PC-9 (cell line): ENCODE results near the gene YPEL1. TPM values are rescaled to one million over a fixed set of nuclear protein-coding genes. Genes with fewer than 3 reads are reported as not detected.

Source experiments
- BruUV-seq: library from RNA; stranded (reverse); fragments of 400-500 nt; replicated peaks from 2 replicates; lab custom pipeline; 2021; lab: Mats Ljungman, UMichigan
- CTCF ChIA-PET: fragments of 300-600 bp; sonication (Branson Sonifier 250); formaldehyde crosslinking; loops from one replicate; lab custom pipeline; 2022; ENCODE audit warnings: antibody characterized with exemption; lab: Charles Lee
- POLR2A ChIA-PET: fragments of 300-600 bp; sonication (Branson Sonifier 250); formaldehyde crosslinking; loops from one replicate; lab custom pipeline; 2022; ENCODE audit warnings: antibody characterized with exemption; ENCODE audit not compliant: unreplicated experiment; lab: Charles Lee
- DNase-seq, 2 experiments: peaks; one replicate each; pipeline versions ENCODE4 v3.0.0 to v3.0.0-alpha.2; 2015 to 2022; ENCODE audit warnings: mixed read lengths in 1 of 2
- H2AFZ ChIP-seq: fragments of 200-600 bp; sonication (generic); 2 replicates; pipeline ENCODE4 v1.8.1; 2017; ENCODE audit warnings: antibody characterized with exemption
- H3F3A ChIP-seq: fragments of 200-600 bp; sonication (generic); 2 replicates; pipeline ENCODE4 v1.8.1; 2017; ENCODE audit warnings: antibody characterized with exemption, mild to moderate bottlenecking, low read depth; ENCODE audit not compliant: insufficient read depth
- H3K27ac ChIP-seq: fragments of 200-600 bp; sonication (generic); 2 replicates; pipeline ENCODE4 v1.6.1; 2016; ENCODE audit warnings: mixed run types
- H3K27me3 ChIP-seq: fragments of 200-600 bp; sonication (generic); 2 replicates; pipeline ENCODE4 v1.6.1; 2016; ENCODE audit warnings: low read depth, mixed run types; ENCODE audit not compliant: insufficient read depth
- H3K36me3 ChIP-seq: fragments of 200-600 bp; sonication (generic); 2 replicates; pipeline ENCODE4 v1.6.1; 2016; ENCODE audit warnings: low read depth, mixed run types
- H3K4me1 ChIP-seq: fragments of 200-600 bp; sonication (generic); replicated peaks from 2 replicates; pipeline ENCODE4 v1.6.1; 2016; ENCODE audit warnings: mixed run types; ENCODE audit not compliant: insufficient read depth
- H3K4me2 ChIP-seq: fragments of 200-600 bp; sonication (generic); 2 replicates; pipeline ENCODE4 v1.6.1; 2017; ENCODE audit warnings: mixed run types
- H3K4me3 ChIP-seq: fragments of 200-600 bp; sonication (generic); 2 replicates; pipeline ENCODE4 v1.6.1; 2016; ENCODE audit warnings: mixed run types
- H3K79me2 ChIP-seq: fragments of 200-600 bp; sonication (generic); 2 replicates; pipeline ENCODE4 v1.6.1; 2017; ENCODE audit warnings: low read depth, mixed run types
- H3K9me2 ChIP-seq: fragments of 200-600 bp; sonication (generic); 2 replicates; pipeline ENCODE4 v1.8.1; 2017; ENCODE audit warnings: mild to moderate bottlenecking; ENCODE audit not compliant: insufficient read depth
- H3K9me3 ChIP-seq: fragments of 200-600 bp; sonication (generic); 2 replicates; pipeline ENCODE4 v1.8.1; 2016; ENCODE audit warnings: low read depth; ENCODE audit not compliant: insufficient read depth
- H4K20me1 ChIP-seq: fragments of 200-600 bp; sonication (generic); 2 replicates; pipeline ENCODE4 v1.8.1; 2017; ENCODE audit not compliant: insufficient read depth
- CTCF ChIP-seq: fragments of 200-600 bp; sonication (generic); conservative IDR thresholded peaks from 2 replicates; pipeline ENCODE4 v1.6.1; 2017; ENCODE audit warnings: mixed run types, antibody characterized with exemption, mild to moderate bottlenecking, moderate library complexity
- EZH2 ChIP-seq: fragments of 200-600 bp; sonication (generic); IDR thresholded peaks from 2 replicates; pipeline ENCODE4 v1.8.0; 2017; ENCODE audit warnings: antibody characterized with exemption, low read depth
- intact Hi-C: fragments of 100-400 bp; cut with micrococcal nuclease; formaldehyde crosslinking; loops from one replicate; pipeline ENCODE4 v1.10.0; 2022; ENCODE audit not compliant: unreplicated experiment
- total RNA-seq: library from RNA; stranded (reverse); gene quantifications from 2 replicates; pipeline ENCODE4 v1.2.3, GENCODE V29; 2021

YPEL1 gene
- total RNA-seq, 1 experiment from 2014 or later, result 5.2 TPM

GRCh38 chr22:21714786-21715185 lies 20.8 kb downstream of the YPEL1 start:
- POLR2A ChIA-PET, result no interaction called here
- DNase-seq, result peak in 1 of 2 experiments; percentile 53

GRCh38 chr22:21714059-21714770 lies 21.4 kb downstream of the YPEL1 start:
- Histone ChIP-seq H3K79me2 (no peaks in the 10 kb centered on the region), H3K9me2 (no peaks in the 10 kb centered on the region), H3K9me3 (no peaks in the 10 kb centered on the region), H3K27ac (no peak overlapping the region), H4K20me1 (no peaks in the 10 kb centered on the region), H3K4me3 (no peak overlapping the region), H3K4me2 (no peak overlapping the region), H3K27me3 (no peaks in the 10 kb centered on the region), H3K4me1 (no peaks in the 10 kb centered on the region), H3F3A (peaks cover 3% of the 10 kb centered on the region; the same call in 1 of the 2 replicates), H3K36me3 (no peaks in the 10 kb centered on the region), H2AFZ (no peak overlapping the region)
- DNase-seq, result no peak
- intact Hi-C loops, result loop anchor here (5.0 kb wide), 1 partner anchor 223 kb away; no protein-coding TSS in a partner anchor
- ChIA-PET CTCF (no interaction called here), POLR2A (no interaction called here)
- no TSS peak for BruUV-seq
- TF ChIP-seq CTCF (no peak), EZH2 (no peak)

More at GRCh38 chr22:21714786-21715185, 20.8 kb downstream of the YPEL1 start:
- no peak overlapping the region for H2AFZ ChIP-seq
- TF ChIP-seq EZH2 (no peak), CTCF (no peak)
- H3K4me2 ChIP-seq, result no peak overlapping the region
- H3K9me2 ChIP-seq, result no peaks in the 10 kb centered on the region
- H3K27me3 ChIP-seq, result no peaks in the 10 kb centered on the region
- no TSS peak for BruUV-seq
- H3K27ac ChIP-seq, result no peak overlapping the region
- H3K4me1 ChIP-seq, result no peaks in the 10 kb centered on the region
- no peaks in the 10 kb centered on the region for H3K79me2 ChIP-seq
- no peaks in the 10 kb centered on the region for H3K36me3 ChIP-seq
- H3K9me3 ChIP-seq, result no peaks in the 10 kb centered on the region
- H4K20me1 ChIP-seq, result no peaks in the 10 kb centered on the region
- CTCF ChIA-PET, result interaction anchor here (0.5 kb wide), 1 partner anchor 46 kb away, joined by 5 read pairs; no protein-coding TSS in a partner anchor
- H3K4me3 ChIP-seq, result no peak overlapping the region
- peaks cover 3% of the 10 kb centered on the region; the same call in 1 of the 2 replicates for H3F3A ChIP-seq
- intact Hi-C loops, result loop anchor here (5.0 kb wide), 1 partner anchor 223 kb away; no protein-coding TSS in a partner anchor

- no peaks in the 10 kb centered on the region for H3K27me3 ChIP-seq
- H3K79me2 ChIP-seq, result no peaks in the 10 kb centered on the region
- H3K4me2 ChIP-seq, result no peak overlapping the region
- H3K9me3 ChIP-seq, result no peaks in the 10 kb centered on the region
- no peaks in the 10 kb centered on the region for H4K20me1 ChIP-seq
- H3K4me1 ChIP-seq, result no peaks in the 10 kb centered on the region
- TF ChIP-seq EZH2 (no peak), CTCF (peak; percentile 32; the same call in 1 of the 2 replicates)
- H3K27ac ChIP-seq, result no peak overlapping the region
- POLR2A ChIA-PET, result no interaction called here
- CTCF ChIA-PET, result no interaction called here
- H3F3A ChIP-seq, result peaks cover 3% of the 10 kb centered on the region; the same call in 1 of the 2 replicates
- no peaks in the 10 kb centered on the region for H3K36me3 ChIP-seq
- H2AFZ ChIP-seq, result no peak overlapping the region
- no peak for DNase-seq
- intact Hi-C loops, result loop anchor here (2.0 to 5.0 kb wide), 2 partner anchors 224 to 239 kb away; partner anchors contain the start of gene PPM1F
- no peaks in the 10 kb centered on the region for H3K9me2 ChIP-seq
- no peak overlapping the region for H3K4me3 ChIP-seq
- BruUV-seq, result no TSS peak
These were observed 22.1 kb downstream of the YPEL1 start for GRCh38 chr22:21713428-21714058.
